SK-N-SH (cell line): ENCODE results near the gene C3orf70.

Experiments
- EP300 ChIP-seq, 2 experiments: IDR thresholded peaks; 2 replicates each; pipeline versions ENCODE4 v1.4.0 to v1.6.1; 2012; ENCODE audit warnings: borderline replicate concordance in 1 of 2, low read depth in 1 of 2, low read length in 1 of 2
- EZH2phosphoT487 ChIP-seq: fragments of 200-600 bp; sonication (generic); IDR thresholded peaks from 2 replicates; pipeline ENCODE4 v1.6.1; 2017; ENCODE audit warnings: low read depth, mixed run types, mild to moderate bottlenecking, antibody characterized with exemption, moderate library complexity, borderline replicate concordance
- JUND ChIP-seq: IDR thresholded peaks from 2 replicates; pipeline ENCODE4 v1.4.0; 2012
- NFIC ChIP-seq: IDR thresholded peaks from 2 replicates; pipeline ENCODE4 v1.4.0; 2012; ENCODE audit warnings: borderline replicate concordance
- NRF1 ChIP-seq: IDR thresholded peaks from 2 replicates; pipeline ENCODE4 v1.6.1; 2012; ENCODE audit warnings: low read depth, mild to moderate bottlenecking, low read length
- RAD21 ChIP-seq: IDR thresholded peaks from 2 replicates; pipeline ENCODE4 v1.6.1; 2012; ENCODE audit warnings: mild to moderate bottlenecking, low read length
- TAF1 ChIP-seq: IDR thresholded peaks from 2 replicates; pipeline ENCODE4 v1.6.1; 2012; ENCODE audit warnings: low read depth, mild to moderate bottlenecking, low read length, moderate library complexity, borderline replicate concordance
- TF ChIP-seq, protein P1 (sequence below): fragments of 200-600 bp; sonication (generic); IDR thresholded peaks from 2 replicates; pipeline ENCODE4 v1.6.1; 2017; ENCODE audit warnings: antibody characterized with exemption, mild to moderate bottlenecking, moderate library complexity
- TF ChIP-seq, protein P2 (sequence below): IDR thresholded peaks from 2 replicates; pipeline ENCODE4 v1.4.0; 2012; ENCODE audit warnings: low read depth
- TF ChIP-seq, protein P3 (sequence below): IDR thresholded peaks from 2 replicates; pipeline ENCODE4 v1.4.0; 2012; ENCODE audit warnings: low read depth, borderline replicate concordance

DNA sequence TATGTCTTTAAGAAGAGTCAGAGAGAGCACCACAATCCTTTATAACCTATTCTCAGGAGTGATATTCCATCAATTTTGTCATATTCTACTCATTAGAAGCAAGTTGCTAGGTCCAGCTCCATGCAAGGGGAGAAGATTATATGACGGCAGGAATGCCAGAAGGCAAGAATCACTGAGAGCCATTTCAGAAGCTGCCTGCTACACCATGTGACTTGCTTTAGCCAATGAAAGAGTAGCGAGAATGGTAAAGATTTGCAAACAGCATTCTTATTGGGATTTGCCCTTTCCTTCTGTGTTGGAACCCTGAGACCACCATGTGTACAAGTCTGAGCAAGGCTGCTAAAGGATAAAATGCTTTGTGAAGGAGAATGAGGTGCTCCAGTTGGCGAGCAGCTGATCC lies 4.5 kb upstream of the C3orf70 start:
- TF ChIP-seq, protein P1, sequence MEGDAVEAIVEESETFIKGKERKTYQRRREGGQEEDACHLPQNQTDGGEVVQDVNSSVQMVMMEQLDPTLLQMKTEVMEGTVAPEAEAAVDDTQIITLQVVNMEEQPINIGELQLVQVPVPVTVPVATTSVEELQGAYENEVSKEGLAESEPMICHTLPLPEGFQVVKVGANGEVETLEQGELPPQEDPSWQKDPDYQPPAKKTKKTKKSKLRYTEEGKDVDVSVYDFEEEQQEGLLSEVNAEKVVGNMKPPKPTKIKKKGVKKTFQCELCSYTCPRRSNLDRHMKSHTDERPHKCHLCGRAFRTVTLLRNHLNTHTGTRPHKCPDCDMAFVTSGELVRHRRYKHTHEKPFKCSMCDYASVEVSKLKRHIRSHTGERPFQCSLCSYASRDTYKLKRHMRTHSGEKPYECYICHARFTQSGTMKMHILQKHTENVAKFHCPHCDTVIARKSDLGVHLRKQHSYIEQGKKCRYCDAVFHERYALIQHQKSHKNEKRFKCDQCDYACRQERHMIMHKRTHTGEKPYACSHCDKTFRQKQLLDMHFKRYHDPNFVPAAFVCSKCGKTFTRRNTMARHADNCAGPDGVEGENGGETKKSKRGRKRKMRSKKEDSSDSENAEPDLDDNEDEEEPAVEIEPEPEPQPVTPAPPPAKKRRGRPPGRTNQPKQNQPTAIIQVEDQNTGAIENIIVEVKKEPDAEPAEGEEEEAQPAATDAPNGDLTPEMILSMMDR = no peak
- TF ChIP-seq, protein P2, sequence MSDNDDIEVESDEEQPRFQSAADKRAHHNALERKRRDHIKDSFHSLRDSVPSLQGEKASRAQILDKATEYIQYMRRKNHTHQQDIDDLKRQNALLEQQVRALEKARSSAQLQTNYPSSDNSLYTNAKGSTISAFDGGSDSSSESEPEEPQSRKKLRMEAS = no peak
- no peak for TF ChIP-seq EP300 (IDR thresholded peaks at IDR 0.05; ENCODE audit: borderline replicate concordance in 1 of 2, low read depth in 1 of 2, low read length in 1 of 2)
- no peak for TF ChIP-seq NRF1
- no peak for TF ChIP-seq EZH2phosphoT487
- TF ChIP-seq, protein P3, sequence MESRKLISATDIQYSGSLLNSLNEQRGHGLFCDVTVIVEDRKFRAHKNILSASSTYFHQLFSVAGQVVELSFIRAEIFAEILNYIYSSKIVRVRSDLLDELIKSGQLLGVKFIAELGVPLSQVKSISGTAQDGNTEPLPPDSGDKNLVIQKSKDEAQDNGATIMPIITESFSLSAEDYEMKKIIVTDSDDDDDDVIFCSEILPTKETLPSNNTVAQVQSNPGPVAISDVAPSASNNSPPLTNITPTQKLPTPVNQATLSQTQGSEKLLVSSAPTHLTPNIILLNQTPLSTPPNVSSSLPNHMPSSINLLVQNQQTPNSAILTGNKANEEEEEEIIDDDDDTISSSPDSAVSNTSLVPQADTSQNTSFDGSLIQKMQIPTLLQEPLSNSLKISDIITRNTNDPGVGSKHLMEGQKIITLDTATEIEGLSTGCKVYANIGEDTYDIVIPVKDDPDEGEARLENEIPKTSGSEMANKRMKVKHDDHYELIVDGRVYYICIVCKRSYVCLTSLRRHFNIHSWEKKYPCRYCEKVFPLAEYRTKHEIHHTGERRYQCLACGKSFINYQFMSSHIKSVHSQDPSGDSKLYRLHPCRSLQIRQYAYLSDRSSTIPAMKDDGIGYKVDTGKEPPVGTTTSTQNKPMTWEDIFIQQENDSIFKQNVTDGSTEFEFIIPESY = no peak
- no peak for TF ChIP-seq TAF1
- no peak for TF ChIP-seq JUND
- TF ChIP-seq NFIC = no peak
- no peak for TF ChIP-seq RAD21
